Measurements from ENCODE around the gene WWTR1.

The WWTR1 gene

DNA sequence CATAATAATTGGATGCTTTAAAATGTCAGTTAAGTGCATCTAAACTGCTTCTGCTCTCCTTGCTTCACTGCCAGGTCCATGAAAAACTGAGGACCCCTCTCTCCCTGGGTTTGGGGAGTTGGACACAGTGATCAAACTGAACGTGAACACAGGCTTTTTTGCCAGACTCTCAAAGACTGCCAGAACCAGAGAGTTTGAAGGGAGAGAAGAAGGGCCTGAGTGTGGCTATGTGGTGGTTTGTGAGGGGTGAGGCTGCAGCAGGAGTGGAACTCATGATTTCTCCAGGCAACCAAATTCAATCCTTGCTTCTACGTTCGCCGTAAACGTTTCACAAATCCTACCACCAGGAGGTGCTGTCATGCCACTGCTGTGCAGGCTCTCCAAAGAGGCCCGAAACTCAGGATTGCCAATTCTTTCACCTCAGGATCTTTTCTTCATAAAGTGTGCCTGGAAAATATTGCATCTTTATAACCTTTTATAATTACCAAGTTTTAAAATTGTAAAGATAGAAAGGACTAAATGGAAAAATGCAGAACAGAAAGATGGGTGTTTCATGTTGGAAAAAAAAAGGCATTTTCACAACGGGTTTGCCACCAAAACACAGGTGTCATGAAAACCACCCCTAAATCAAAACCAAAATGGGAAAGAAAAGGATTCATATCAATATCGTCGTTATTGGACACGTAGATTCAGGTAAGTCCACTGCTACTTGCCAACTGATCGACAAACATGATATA is 163.6 kb downstream of the WWTR1 start:
- peak; percentile 93 for FAIRE-seq

DNA sequence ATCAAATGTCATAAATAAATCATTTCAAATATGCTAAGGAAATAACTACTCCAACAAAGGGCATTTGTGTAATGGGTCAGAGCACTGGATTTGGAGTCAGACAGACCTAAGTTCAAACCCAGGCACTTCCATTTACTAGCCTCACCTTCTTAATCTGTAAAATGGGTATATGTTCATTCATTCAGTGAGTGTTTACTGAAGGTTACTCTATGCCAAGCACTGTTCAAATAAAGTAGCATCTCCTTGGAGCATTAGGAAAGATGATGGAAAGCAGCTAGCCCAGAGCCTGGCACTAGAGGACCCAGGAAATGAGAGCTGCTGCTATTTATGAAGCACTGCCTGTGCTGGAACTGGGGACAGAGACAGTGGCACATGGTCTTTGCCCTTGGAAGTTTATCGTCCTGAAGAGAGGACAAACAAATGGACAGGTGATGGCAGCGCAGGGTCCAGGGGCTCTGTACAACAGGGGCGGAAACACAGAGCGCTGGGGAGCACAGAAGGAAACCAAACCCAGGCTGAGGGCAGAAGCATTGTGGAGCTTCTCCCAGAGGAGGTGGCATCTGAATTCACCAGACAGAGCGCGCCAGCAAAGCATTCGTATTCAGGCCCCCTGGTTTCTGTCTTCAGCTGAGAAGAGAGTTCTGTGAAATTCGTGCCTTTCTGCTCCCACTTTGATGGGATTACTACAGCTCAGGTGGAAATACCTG is 164.4 kb downstream of the WWTR1 start:
- FAIRE-seq, result no peak

DNA sequence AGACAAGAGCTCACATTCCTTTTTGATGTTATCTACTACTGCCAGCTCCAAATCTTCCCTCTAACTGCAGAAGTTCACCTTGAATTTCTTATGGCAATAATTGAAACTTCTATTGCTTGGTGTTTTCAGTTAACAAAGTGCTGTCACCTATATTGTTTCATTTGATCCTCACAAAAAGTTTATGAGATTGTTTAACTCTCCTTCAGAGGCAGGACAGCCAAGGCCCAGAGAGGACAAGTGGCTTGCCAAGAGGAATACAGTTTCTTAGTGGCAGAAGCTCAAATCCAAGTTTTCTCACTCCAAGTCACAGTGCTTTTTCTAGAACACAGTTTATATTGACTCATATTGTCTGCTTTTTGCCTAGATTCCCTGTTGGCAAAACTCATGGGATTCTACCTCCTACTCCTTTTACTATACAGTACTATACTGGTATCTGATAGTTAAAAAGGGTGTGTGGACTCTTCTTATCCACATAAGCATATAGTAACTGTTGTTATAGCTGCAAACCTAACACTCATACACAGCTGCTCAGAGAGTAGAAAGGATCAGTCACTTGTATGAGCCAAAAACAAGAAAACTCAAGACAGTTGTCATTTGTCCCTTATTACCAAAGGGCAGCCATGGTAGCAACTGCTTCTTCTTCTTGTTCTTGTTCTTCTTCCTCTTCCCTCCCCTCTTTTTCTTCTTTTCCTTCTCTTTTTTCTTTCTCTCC is 167.4 kb downstream of the WWTR1 start:
- no peak for FAIRE-seq

DNA sequence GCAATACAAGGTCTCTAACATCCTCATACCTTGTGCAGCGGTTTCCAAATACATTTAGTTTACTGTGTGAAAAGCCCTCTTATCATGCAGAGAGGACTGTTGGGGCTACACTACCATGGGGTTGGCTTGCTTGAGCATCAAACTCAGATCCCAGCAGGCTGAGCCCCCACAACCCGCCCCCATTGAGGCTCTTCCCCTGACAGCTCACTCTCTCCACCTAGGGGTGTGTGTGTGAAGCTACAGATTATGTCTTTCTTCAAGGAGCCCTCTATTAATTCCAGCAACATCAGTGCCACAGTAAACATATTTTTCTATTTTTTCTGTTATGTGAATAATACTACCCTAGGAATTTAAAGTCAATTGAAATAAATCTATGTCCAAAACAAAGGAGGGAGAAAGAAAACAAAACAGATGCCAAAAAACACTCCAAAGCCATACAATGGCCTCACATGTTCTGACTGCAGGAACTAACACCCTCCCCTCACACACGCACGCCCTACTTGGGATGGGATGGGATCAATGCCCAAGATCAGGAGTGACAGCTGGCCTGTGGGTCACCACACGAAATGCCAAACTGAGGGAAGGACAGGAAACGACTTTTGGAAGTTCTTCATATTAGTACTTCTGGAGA is 168.7 kb downstream of the WWTR1 start:
- peak; percentile 71 for FAIRE-seq

DNA sequence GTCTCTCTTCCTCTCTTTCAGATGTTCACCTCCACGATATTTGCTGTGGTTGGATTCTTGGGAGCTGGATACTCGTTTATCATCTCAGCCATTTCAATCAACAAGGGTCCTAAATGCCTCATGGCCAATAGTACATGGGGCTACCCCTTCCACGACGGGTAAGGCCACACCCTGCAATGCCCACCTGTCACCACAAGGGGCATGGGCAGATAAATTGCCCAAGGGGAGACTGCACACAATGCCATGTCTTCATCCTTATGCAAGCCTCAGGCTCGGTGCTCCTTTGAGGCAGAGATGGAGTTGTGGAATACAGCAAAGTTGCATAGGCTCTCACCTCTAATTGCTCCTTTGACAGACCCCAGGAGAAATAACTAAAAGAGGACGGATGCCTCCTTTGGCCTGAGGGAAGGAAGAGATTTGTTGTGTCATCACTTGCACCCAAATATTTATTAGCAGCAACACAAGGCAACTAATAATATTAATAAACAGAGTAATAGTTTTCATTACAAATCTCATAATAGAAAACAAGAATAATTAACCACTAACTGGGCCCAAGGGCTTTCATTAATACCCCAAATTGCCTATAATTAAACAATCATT is 170.1 kb downstream of the WWTR1 start:
- no peak for FAIRE-seq

DNA sequence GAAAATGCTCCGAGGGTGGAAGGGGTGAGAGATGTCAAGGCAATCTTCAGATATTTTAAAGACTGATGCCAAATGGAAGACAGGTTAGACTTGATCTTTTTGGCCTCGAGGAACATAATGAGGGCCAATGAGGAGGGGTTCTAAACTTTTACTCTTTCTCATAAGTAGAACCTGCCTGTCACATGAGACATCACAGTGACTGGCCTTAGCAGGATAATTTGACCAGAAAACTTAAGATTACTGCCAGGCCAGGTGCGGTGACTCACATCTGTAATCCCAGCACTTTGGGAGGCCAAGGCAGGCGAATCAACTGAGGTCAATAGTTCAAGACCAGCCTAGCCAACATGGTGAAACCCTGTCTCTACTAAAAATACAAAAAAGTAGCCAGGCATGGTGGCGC is 171.1 kb downstream of the WWTR1 start:
- FAIRE-seq, result no peak

DNA sequence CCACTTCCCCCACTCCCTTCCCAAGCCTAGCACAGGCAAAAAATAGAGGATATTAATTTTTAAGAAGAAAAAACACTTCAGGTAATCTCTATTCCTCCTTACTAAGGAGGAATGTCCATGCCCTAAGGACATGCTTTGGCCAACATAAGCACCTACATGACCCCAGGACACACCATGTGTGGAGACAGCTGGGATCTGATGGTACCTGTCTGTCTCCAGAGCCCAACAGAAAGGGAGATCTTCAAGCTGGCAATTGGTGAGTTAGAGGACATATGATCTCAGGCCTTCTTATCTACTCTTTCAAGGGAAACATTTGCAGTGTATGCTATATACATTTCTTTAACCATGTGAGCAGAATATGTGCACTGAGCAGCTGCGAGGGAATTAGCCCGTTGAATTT is 176.3 kb downstream of the WWTR1 start:
- no peak for FAIRE-seq

DNA sequence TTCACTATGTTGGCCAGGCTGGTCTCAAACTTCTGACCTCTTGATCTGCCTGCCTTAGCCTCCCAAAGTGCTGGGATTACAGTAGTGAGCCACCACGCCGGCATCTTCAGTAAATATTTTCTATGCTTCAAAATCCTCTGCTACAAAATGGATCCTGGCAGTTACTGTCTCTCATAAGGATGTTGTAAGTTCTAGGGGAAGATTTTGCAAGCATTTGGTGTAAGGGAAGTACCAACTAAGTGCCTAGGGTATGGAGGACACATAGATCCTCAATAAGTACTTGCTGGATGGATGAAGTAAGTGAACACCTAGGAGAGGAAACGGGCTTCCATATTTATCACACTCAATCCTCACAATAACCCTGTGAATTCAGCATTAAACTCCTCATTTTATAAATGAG is 176.8 kb downstream of the WWTR1 start:
- FAIRE-seq, result no peak

DNA sequence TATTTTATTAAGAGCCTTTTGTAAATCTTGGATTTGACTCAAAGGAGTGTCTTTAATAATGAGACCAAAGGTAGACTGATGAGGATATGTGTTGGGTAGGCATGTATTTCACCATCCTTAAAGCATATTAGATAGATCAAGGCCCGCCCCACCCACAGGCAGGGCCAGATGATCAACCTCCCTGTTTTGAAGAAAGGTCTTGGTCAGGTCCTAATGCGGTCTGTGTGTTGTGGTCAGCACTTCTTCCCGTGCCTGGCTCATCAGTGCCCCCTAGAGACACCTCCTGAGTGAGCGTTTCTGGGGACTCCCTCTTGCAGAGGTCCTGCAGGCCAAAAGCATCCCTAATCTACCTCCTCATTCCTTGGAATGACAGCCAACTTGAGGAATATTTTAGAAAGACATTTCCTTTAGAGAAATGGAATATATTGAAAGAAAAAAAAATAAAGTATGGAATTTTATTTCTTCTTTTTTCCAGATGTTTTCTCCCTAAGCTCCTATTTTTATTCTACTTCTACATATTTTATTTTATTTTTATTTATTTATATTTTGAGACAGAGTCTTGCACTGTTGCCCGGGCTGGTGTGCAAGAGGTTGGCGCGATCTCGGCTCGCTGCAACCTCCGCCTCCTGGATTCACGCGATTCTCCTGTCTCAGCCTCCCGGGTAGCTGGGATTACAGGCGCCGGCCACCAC is 177.4 kb downstream of the WWTR1 start:
- peak; percentile 98 for FAIRE-seq

DNA sequence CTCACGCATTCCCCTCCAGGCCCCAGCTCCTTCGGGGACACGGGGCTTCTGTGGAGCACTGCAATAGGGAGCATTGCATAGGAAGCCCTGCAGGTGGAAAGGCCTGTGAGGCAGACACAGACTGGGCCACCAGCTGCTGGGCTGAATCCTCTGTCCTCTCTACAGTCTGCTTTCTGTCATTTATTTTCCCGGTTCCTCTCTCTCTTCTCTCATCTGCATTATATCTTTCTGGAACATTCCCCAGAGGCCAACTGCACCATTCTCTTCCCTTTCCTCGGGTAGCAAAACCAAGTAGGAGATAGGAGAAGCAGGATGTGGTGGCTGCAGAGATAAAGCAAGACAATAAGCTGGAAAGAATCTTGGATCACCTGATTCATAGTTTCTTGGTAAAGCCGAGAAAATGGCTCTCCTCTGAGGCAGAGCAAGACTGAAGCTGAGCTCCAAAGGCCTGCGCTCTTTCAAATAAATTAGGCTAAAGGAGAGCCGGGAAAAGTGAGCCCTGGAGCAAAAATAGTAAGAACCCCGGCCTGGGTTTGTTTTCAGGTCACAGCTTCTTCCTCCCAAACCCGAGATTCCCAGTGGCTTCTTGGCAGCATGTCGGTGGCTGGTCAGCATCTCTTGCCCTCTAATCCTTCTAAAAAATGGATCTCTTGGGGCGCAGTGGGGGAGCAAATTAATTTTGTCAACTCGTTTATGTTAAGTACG is 178.1 kb downstream of the WWTR1 start:
- FAIRE-seq, result no peak

DNA sequence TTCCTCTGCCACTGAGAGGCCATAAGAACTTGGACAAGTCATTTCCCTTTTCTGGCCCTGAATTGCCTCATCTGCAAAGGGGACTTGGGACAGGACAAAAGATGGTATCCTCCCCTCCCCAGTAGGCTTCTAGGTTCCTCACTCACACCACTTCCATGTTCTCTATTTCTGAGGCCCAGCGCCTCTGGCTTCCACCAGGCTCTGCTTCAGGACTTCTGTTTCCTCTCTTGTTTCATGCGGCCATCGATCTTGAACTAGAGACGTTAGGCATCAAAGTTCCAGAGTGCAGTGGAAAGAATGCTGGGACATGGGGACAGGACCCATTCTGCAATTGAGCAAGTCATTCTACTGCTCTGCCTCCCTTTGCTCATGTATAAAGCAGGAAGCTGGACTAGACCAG is 181.6 kb downstream of the WWTR1 start:
- FAIRE-seq, result no peak

DNA sequence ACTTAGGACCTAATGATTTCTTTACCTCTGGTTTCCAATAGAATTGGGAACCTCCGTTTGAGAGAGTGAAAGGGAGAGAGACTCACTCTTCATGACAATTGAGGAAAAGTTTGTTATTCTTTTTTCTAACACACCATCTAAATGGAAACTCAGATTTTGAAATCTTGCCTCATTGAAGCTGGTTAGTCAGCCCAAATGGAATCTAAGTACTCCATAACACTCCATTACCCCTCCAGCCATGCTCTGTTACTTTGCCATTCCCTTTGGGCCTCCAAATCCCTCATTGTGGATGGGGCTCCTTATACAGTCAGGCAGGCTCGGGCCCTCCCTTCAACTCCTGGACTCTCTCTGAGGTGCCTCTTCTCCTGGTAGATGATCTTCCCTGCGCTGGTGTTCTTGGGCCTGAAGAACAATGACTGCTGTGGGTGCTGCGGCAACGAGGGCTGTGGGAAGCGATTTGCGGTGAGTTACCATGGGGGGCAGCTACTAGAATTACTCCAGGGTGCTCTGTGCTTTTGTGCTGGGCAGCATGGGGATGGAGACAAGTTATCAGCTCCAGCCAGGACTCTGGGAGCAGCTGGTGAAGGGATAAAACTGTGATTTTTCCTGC is 182.3 kb downstream of the WWTR1 start:
- no peak for FAIRE-seq

DNA sequence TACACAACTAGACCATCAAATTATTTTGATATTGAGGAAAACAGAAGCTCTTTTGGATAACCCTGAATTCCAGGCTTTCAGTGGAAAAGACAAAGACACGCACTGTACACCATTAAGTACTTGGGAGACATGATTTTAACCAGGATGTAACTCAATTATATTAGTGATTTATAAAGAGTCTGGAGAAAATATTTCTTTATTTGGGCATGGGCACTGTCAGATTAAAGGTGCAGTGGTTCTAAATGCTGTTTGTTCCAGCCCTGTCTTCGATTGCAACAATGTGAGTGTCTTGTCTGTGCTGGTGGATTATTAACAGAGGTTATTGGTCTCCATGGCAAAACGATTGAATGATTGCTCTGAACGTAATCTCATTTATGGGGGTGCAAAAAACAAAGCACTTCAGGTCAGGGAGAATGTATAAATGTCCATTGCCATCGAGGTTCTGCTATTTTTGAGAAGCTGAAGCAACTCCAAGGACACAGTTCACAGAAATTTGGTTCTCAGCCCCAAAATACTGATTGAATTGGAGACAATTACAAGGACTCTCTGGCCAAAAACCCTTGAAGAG is 183.5 kb downstream of the WWTR1 start, which contains the start of gene TM4SF4:
Gene TM4SF4, plus strand, starts transcription at position 448 of the 568 bp plus-strand sequence. CDS start 181 bp downstream, outside the sequence.
- no peak for FAIRE-seq

DNA sequence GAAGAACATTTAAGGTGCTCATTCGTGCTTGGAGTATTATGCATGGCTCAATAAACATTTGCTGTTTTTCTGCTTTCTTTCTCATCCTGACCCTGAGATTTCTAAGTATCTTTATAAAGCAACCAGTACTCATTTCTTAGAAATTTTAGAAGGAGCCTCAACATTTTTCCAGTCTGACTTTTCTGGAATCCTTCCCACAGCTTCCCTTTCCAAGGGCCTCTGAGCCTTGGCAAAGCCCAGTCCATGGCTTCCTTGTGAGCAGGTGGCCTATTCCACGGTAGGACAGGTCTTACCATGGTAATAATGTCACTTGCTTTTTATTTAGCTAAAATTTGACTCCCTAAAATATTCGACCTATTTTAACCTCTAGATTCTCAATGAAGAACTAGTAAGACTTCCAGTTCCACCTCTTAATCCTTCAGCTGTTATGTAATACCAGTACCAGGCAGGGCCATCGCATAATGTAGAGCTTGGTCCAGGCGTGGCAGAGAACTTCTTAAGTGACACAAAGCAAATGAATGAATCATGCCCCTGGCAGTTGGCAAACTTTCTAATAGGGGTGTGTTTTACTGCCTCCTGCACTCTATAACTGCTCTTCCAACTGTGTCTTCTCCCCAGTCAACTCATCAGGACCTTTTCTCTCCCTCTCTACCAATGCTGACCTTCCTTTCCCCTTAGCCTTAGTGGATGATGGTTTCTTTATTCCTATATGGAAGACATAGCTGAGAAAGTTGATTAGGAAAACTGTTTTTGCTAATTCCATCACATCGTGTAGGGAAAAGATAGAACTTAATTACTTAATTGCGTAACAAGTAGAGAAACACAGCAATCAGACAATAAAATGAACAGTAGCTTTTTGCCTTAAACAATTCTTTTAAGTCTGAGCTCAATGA is 184.2 kb downstream of the WWTR1 start:
- FAIRE-seq, result no peak

DNA sequence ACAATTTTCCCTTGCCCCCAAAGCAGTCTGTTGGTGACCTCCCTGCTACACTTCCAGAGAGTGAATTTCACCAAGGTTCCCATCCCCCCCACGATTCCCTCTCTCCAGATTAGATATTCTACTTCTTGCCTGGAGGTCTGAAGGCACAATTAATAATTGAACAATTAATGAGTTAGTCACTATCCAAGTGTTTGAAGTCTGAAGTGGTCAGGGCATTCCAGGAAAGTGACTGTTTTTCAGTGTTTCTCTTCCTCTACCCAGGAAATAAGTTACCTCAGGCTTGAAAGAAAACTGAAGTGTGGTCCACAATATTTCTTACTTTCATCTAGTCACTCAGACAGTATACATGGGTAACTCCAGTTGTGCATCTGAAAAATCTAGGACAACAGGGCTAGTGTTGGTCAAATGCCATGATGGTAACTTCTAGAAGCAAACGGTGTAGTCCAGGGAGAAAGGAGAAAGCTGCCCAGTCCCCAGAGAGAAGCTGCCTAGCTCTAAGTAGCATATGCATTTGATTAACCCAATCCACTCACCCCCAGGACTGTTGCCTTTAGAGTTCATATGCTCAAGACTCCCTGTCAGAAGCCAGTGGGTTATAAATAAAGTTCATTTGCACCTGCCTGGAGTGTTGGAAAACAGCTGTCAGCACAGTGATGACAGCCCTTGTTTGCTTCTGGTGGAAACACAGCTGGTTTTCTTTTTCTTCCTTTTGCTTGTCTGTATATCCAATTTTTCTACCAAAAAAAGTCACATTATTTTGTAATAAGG is 185.6 kb downstream of the WWTR1 start:
- no peak for FAIRE-seq

DNA sequence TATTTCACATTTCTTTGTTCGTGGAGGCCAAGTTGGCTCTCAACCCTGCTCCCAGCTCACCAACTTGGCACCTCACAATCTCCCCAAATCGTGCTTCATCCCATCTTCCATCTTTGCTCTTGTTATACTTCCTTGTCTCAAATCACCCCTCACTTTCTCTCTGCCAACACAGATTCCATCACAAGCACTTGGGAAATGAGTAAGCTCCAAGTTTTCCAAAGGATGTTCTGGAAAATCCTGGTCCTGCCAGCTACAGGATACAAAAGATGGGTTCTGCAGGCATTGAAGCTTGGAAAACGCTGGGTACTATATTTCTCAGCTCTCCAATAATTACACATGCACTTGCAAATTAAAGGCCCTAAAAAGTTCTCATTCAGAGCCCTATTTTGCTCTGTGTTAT is 187.4 kb downstream of the WWTR1 start:
- FAIRE-seq, result no peak

DNA sequence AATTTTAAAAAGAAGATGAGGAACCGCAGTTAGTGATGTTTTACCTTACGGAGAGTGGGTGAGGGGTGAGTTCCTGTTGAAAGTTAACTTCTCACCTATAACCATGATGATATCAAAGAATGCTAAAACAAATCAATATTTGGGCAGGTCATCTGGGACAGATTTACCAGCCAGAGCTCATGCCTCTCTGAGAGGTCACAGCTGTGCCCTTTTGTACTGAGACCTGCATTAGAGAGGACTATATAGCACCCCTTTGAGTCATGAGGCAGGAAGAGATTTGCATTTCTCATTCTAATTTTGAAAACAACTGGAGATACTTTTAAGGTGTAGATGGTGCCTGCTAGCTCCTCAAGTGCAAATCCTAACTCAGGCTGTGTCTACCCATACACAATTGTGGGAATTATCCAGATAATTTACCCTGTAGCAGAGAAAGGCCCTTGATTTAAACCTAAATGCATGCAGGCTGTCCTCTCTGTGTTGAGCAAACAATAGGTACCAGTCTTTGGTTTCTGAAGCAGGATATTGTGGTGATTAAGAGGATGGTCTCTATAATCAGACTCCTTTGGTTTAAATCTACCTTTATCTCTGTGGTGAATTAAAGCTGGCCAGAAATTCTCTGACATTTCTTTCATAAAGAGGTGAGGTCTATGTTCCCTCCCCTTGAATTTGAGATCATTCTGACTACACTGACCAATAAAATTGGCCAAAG is 189.2 kb downstream of the WWTR1 start:
- FAIRE-seq, result no peak

Data from A204.1 (cell line).